Erythroblast (primary cell): ENCODE results near the gene ACADS.

Experiments used
- DNase-seq, 2 experiments: peaks; one replicate each; lab custom pipeline; 2025; lab: John Stamatoyannopoulos, UW
- GATA1 ChIP-seq: IDR thresholded peaks from 2 replicates; pipeline ENCODE4 v1.6.1; 2011; ENCODE audit warnings: low read depth, mild to moderate bottlenecking, control low read depth, low read length, moderate library complexity
- POLR2A ChIP-seq: IDR thresholded peaks from 2 replicates; pipeline ENCODE4 v1.6.1; 2011; ENCODE audit warnings: mild to moderate bottlenecking, low read length

The ACADS gene

DNA sequence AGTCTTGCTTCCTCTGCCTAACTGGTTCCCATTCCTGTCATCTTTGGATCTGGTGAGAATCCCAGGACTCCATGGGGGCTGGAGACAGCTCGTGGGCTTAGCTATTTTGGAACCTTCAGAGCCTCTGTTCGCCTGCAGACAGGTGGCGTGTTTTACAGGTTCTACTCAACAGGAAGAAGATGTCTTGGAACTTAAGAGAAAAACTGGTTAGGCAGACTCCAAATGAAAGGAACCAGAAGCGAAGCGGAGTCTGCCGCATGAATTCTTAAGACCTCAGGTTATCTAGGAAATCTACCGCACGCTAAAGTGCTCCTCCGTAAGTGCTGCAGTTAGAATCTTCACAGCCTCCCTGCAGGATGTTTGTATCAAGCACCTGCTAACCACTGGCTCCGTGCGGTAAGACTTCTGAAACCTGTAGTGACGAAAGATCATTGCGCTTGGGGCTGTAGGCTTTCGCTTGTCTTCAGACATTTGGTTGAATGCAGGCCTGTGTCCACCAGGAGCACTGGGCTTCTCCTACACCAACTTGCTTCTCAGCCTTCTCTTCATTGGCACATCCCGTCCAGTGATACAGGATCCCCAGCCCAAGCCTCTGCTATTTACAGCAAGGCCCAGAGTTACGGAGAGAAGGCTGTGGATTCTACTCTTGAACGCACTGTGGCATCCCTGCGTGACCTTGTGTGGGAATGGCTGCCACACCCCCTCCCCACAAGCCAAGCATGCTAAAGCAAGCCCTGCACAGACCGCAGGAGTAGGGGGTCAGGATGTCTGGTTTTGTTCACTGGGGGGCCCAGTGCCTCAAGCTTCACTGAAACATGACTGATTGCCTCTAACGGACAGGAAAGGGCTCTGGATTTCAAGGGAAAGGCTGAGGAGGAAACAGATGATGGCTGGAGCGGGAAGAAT is 35.0 kb downstream of the ACADS start:
- DNase-seq = no peak
- TF ChIP-seq GATA1 (no peak), POLR2A (no peak)

DNA sequence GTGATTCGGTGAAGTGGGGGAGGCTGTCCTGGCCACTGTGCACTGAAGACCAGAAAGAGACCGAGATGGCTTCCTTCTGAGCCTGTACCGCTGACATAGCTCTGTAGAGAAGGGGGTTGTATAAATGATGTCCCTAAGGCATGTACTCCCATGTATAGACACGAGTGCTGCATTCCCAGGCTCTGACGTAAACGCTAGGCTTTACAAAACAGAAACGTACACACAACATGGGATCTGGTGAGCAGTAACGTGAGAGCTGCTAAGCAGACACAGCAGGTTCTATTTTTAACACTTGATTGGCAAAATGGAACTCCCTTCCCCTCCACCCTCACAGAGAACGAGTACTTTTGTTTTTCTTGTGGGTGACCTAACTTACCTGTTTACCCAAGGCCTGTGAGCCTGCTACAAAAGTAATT is 35.9 kb downstream of the ACADS start:
- DNase-seq = no peak
- no peak for TF ChIP-seq GATA1
- TF ChIP-seq POLR2A = no peak

GRCh38 chr12:120762086-120762485 is 36.5 kb downstream of the ACADS start:
- DNase-seq = no peak
- TF ChIP-seq POLR2A = no peak

- DNase-seq = no peak
- TF ChIP-seq GATA1 = no peak
- TF ChIP-seq POLR2A = no peak
These were observed 37.6 kb downstream of the ACADS start for GRCh38 chr12:120763250-120763649.

DNA sequence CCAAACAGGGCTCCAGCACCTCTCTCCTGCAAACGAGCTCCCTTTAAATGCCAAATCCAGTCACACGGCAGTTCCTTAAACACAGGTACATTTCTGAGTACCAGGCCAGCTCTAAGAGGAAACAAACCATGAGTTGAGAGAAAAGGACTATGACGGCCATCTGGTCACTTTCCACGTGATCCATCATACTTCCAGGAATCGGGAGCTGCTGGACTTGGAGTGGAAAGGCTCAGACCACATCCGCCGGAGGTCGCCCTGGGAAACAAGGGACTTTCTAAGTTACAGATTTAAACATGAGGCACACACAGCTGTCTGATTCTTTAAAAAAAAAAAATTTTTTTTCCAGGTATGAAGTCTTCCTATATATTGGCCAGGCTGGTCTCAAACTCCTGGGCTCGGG is 39.2 kb downstream of the ACADS start:
- no peak for DNase-seq
- TF ChIP-seq GATA1 (no peak), POLR2A (no peak)

DNA sequence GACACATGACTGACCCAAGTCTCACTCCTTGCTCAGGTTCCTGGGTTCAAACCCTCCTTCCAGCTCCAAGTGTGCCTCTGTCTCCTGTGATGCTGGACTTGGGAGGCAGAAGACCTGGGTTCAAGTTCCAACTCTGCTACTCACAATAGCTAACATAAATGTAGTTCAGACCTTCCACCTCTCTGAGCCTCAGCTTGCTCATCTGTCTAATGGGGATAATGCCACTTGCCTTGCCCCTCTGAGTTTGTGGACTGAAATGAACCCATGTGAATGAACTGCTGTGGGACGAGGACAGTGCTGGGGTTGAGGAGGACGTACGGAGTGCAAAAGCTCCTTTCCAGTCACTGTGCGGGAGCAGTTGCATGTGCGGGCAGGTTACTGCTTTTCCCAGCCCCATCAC is 40.9 kb downstream of the ACADS start:
- no peak for DNase-seq
- TF ChIP-seq POLR2A (no peak), GATA1 (no peak)

DNA sequence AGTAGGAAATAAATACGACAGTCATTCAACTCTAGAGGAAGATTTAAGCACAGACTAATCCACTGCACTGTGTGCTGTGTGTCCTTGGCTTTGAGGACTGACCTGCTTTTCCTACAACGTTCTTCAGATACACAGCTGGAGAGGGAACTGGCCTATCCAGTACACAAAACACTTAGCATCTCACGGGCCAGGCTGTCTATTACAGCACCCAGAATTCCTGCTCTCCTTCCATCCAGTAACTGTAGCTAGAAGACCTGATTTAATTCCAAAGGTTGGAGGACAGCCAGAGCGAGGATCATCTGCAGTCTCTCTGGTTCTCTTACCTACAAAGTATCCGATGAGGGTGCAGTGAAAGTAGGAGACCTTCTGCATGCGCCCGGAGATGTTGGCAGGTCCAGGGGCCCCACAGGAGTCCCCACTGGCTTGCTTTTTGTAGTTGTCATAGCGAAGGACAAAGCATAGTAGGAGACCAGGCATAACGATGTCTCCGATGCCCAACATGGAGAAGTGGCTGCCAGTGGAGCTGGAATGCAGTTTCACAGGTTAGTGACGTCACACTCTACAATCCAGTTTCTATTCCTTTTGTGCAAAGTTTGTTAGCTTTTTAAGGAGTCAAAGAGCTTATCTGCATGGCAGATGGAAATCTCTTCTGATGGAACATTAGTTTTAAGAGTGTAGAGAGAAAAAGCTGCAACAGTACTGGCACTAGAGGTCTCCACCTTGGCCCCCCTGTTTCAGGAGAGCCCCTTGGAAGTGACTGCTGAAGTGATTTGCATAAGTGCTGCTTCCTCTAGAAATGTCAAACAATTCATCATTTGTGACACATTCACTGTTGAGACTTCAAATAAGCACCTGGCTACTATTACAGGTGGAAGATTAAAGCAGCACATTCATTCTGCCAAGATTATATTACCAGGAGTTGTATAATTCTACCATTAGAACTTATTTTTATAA is 41.7 kb downstream of the ACADS start:
- no peak for DNase-seq
- TF ChIP-seq POLR2A (no peak), GATA1 (no peak)

- TF ChIP-seq POLR2A = no peak
- no peak for TF ChIP-seq GATA1
These were observed 45.5 kb downstream of the ACADS start for GRCh38 chr12:120771097-120771496.

GRCh38 chr12:120774169-120774916 is 48.7 kb downstream of the ACADS start:
- no peak for TF ChIP-seq POLR2A
- no peak for TF ChIP-seq GATA1
- DNase-seq = no peak

More at GRCh38 chr12:120771097-120771496, 45.5 kb downstream of the ACADS start:
- no peak for DNase-seq

GRCh38 chr12:120775862-120776552 is 50.4 kb downstream of the ACADS start:
- DNase-seq = no peak
- no peak for TF ChIP-seq GATA1
- TF ChIP-seq POLR2A = no peak

- DNase-seq = no peak
- TF ChIP-seq POLR2A = no peak
- no peak for TF ChIP-seq GATA1
These were observed 57.6 kb downstream of the ACADS start for GRCh38 chr12:120783197-120783596.

- TF ChIP-seq POLR2A = no peak
- no peak for TF ChIP-seq GATA1
These were observed 59.2 kb downstream of the ACADS start for GRCh38 chr12:120784804-120785203.

DNA sequence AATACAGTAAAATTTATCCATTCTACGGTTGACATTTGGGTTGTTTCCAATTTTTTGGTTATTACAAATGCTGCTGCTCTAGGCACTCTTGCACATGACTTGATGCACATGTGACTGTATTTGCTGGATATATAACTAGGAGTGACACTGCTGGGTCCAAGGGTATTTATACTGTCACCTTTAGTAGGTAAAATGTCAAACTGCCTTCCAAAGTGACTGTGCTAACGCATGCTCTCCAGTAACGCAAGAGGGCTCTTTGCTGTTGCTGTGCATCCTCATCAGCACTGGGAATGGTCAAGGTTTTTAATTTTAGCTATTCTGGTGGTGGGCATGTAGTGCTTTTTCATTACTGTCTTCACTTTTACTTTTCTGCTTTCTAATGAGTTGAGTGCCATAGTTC is 62.3 kb downstream of the ACADS start:
- no peak for TF ChIP-seq GATA1
- TF ChIP-seq POLR2A = no peak
- no peak for DNase-seq

More at GRCh38 chr12:120784804-120785203, 59.2 kb downstream of the ACADS start:
- no peak for DNase-seq
